Measurements from ENCODE around the gene THAP11. TPM values are rescaled to one million over a fixed set of nuclear protein-coding genes. Genes with fewer than 3 reads are reported as not detected.
A peak's percentile ranks its signal among the peaks of the same experiment; 100 is the strongest.

THAP11 gene
- total RNA-seq, 1 donor from 2014 or later = 29.6 TPM

GRCh38 chr16:67801883-67802282 lies 40.2 kb upstream of the THAP11 start:
- Mint-ChIP-seq H3K4me1 (ENCODE audit: unreplicated experiment) (peaks cover 16% of the 10 kb centered on the region), H3K27ac (ENCODE audit: unreplicated experiment) (no peak overlapping the region), H3K9me3 (ENCODE audit: unreplicated experiment) (no peaks in the 10 kb centered on the region), H3K27me3 (ENCODE audit: unreplicated experiment) (peaks cover 7% of the 10 kb centered on the region), H3K36me3 (ENCODE audit: low read depth, unreplicated experiment) (peaks cover 28% of the 10 kb centered on the region), H3K4me3 (ENCODE audit: unreplicated experiment) (no peak overlapping the region)
- no peak for TF ChIP-seq CTCF (IDR thresholded peaks at IDR 0.05; ENCODE audit: unreplicated experiment)
- DNase-seq (ENCODE audit: low spot score) = no peak

- H3K27ac Mint-ChIP-seq (ENCODE audit: unreplicated experiment) = no peak overlapping the region
- peaks cover 16% of the 10 kb centered on the region for H3K4me1 Mint-ChIP-seq (ENCODE audit: unreplicated experiment)
- TF ChIP-seq CTCF (IDR thresholded peaks at IDR 0.05; ENCODE audit: unreplicated experiment) = no peak
- H3K9me3 Mint-ChIP-seq (ENCODE audit: unreplicated experiment) = no peaks in the 10 kb centered on the region
- no peak for DNase-seq (ENCODE audit: low spot score)
- peaks cover 12% of the 10 kb centered on the region for H3K27me3 Mint-ChIP-seq (ENCODE audit: unreplicated experiment)
- H3K4me3 Mint-ChIP-seq (ENCODE audit: unreplicated experiment) = no peak overlapping the region
- H3K36me3 Mint-ChIP-seq (ENCODE audit: low read depth, unreplicated experiment) = peaks cover 28% of the 10 kb centered on the region
These were observed 38.2 kb upstream of the THAP11 start for GRCh38 chr16:67803894-67804293.

- Mint-ChIP-seq H3K27ac (ENCODE audit: unreplicated experiment) (peak overlapping the region; percentile 86), H3K9me3 (ENCODE audit: unreplicated experiment) (no peaks in the 10 kb centered on the region), H3K27me3 (ENCODE audit: unreplicated experiment) (peaks cover 12% of the 10 kb centered on the region), H3K36me3 (ENCODE audit: low read depth, unreplicated experiment) (peaks cover 24% of the 10 kb centered on the region), H3K4me1 (ENCODE audit: unreplicated experiment) (peaks cover 16% of the 10 kb centered on the region), H3K4me3 (ENCODE audit: unreplicated experiment) (peak overlapping the region; percentile 97)
- no peak for DNase-seq (ENCODE audit: low spot score)
- TF ChIP-seq CTCF (IDR thresholded peaks at IDR 0.05; ENCODE audit: unreplicated experiment) = no peak
These were observed 37.1 kb upstream of the THAP11 start for GRCh38 chr16:67804853-67805542.

GRCh38 chr16:67805718-67806427 lies 36.2 kb upstream of the THAP11 start:
- peak; percentile 13 for DNase-seq (ENCODE audit: low spot score)
- peak overlapping the region; percentile 86 for H3K27ac Mint-ChIP-seq (ENCODE audit: unreplicated experiment)
- no peaks in the 10 kb centered on the region for H3K9me3 Mint-ChIP-seq (ENCODE audit: unreplicated experiment)
- peak overlapping the region; percentile 97 for H3K4me3 Mint-ChIP-seq (ENCODE audit: unreplicated experiment)
- TF ChIP-seq CTCF (IDR thresholded peaks at IDR 0.05; ENCODE audit: unreplicated experiment) = no peak
- H3K27me3 Mint-ChIP-seq (ENCODE audit: unreplicated experiment) = peaks cover 6% of the 10 kb centered on the region
- peaks cover 15% of the 10 kb centered on the region for H3K36me3 Mint-ChIP-seq (ENCODE audit: low read depth, unreplicated experiment)
- peaks cover 11% of the 10 kb centered on the region for H3K4me1 Mint-ChIP-seq (ENCODE audit: unreplicated experiment)

Data from endothelial cell (in vitro differentiated cells).